H1 (cell line): Measurements from ENCODE around the gene SOX13. TPM values are rescaled to one million over a fixed set of nuclear protein-coding genes. Genes with fewer than 3 reads are reported as not detected.

Experiments used
- CBX5 ChIP-seq: fragments of 300-800, 300-1000 bp; sonication (generic); IDR thresholded peaks from 2 replicates; pipeline ENCODE4 v1.7.1; 2016; ENCODE audit warnings: antibody characterized with exemption, low read length, low read depth
- CHD7 ChIP-seq: fragments of 300-600 bp; sonication (generic); IDR thresholded peaks from 2 replicates; pipeline ENCODE4 v1.7.1; 2012; ENCODE audit warnings: low read length, moderate library complexity, mild to moderate bottlenecking, inconsistent platforms; ENCODE audit not compliant: insufficient replicate concordance
- CTCF ChIP-seq, 3 experiments: IDR thresholded peaks; 1 replicate in 2 of 3; 2 replicates in 1 of 3; pipeline versions ENCODE4 v1.5.1 to v1.6.1; 2011; ENCODE audit warnings: low read length in 3 of 3, mild to moderate bottlenecking in 3 of 3, inconsistent platforms in 2 of 3, low read depth in 1 of 3, moderate library complexity in 1 of 3; ENCODE audit not compliant: insufficient read depth in 1 of 3; ENCODE audit errors: control extremely low read depth in 1 of 3
- KDM5A ChIP-seq: fragments of 200-600 bp; IDR thresholded peaks from 2 replicates; pipeline ENCODE4 v1.7.1; 2012; ENCODE audit warnings: mild to moderate bottlenecking, low read length, inconsistent platforms, mixed read lengths
- POLR2AphosphoS5 ChIP-seq: IDR thresholded peaks from 2 replicates; pipeline ENCODE4 v1.6.1; 2011; ENCODE audit warnings: low read depth, low read length
- polyA plus RNA-seq, 7 experiments: library from polyadenylated mRNA; depleted of rRNA in 3 of 7; stranded (reverse) in 5 of 7; unstranded in 2 of 7; fragments of >200 nt in 5 of 7; fragments of 200-250 nt in 2 of 7; gene quantifications; 1 replicate in 5 of 7; 2 replicates in 1 of 7; 4 replicates in 1 of 7; pipeline versions ENCODE4 v1.2.1 to v1.2.3, GENCODE V29; 2011 to 2013; ENCODE audit warnings: missing spikeins in 2 of 7, mixed read lengths in 2 of 7
- total RNA-seq: library from RNA; stranded (reverse); fragmentation: NEBNext Ultra II Directional; extraction: Animal tissue kit (Norgen Biotek cat#: 25700); gene quantifications from 2 replicates; pipeline ENCODE4 v1.2.1, GENCODE V29; 2021

SOX13 gene
- total and polyA plus RNA-seq, 2 of the 8 experiments (the other 6 are each of a cell fraction or from before 2014, with no cell fraction given), result 113 to 173 TPM

- TF ChIP-seq CHD7, result no peak
- no peak for TF ChIP-seq POLR2AphosphoS5
- TF ChIP-seq KDM5A, result no peak
- TF ChIP-seq CBX5, result no peak
- no peak for TF ChIP-seq CTCF (IDR thresholded peaks at IDR 0.05; ENCODE audit: control extremely low read depth in 1 of 3, insufficient read depth in 1 of 3, low read depth in 1 of 3, low read length in 3 of 3)
Measured at GRCh38 chr1:204087181-204087892, 14.4 kb downstream of the SOX13 start (continued).
